AG04449 (cell line): ENCODE data around the gene RUFY3.
"Not testable (repeated sequence)": the region's sequence is repeated elsewhere in the genome, so short reads cannot be mapped to it uniquely, and the experiment has no call there.

Experiments
- CTCF ChIA-PET: fragments of 350-600 bp; formaldehyde crosslinking; extraction: SDS; loops from one replicate; lab custom pipeline; 2021; ENCODE audit warnings: antibody characterized with exemption; lab: Yijun Ruan, JAX
- POLR2A ChIA-PET: fragments of 400-600, 350-600 bp; formaldehyde crosslinking; extraction: SDS; loops from one replicate; lab custom pipeline; 2020; ENCODE audit warnings: antibody characterized with exemption, inconsistent platforms; lab: Yijun Ruan, JAX
- DNase-seq: peaks from one replicate; pipeline ENCODE4 v3.0.0-alpha.2; 2010; ENCODE audit warnings: low read depth, low spot score
- H3K4me3 ChIP-seq: 2 replicates; pipeline ENCODE4 v1.5.1; 2011; ENCODE audit warnings: low read depth, mild to moderate bottlenecking, control low read depth, low read length
- TF ChIP-seq, protein P1 (sequence below): IDR thresholded peaks from one replicate; pipeline ENCODE4 v1.5.1; 2011; ENCODE audit warnings: mild to moderate bottlenecking, moderate library complexity, low read length, control low read depth, inconsistent platforms; ENCODE audit not compliant: insufficient read depth; ENCODE audit errors: missing control alignments

Gene RUFY3

DNA sequence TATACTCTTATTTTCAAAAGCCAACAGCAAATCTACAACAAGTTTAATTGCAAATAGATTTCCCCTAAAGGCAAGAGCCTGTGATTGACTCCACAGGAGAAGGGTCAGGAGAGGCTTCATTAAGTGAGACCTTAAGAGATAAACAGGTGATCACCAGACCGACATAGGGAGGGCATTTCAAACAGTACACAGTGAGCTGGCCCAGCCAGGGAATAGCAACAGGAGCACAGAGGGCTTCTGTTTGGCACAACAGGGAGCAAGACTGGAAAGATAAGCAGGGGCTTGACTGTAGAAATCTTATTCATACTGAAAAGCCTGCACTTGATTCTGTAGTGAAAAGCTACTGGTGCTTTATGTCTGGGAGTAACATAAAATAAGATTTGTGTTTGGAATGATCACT lies 3.9 kb downstream of the RUFY3 start:
- no peak for DNase-seq
- CTCF ChIA-PET: no interaction called here
- TF ChIP-seq, protein P1, sequence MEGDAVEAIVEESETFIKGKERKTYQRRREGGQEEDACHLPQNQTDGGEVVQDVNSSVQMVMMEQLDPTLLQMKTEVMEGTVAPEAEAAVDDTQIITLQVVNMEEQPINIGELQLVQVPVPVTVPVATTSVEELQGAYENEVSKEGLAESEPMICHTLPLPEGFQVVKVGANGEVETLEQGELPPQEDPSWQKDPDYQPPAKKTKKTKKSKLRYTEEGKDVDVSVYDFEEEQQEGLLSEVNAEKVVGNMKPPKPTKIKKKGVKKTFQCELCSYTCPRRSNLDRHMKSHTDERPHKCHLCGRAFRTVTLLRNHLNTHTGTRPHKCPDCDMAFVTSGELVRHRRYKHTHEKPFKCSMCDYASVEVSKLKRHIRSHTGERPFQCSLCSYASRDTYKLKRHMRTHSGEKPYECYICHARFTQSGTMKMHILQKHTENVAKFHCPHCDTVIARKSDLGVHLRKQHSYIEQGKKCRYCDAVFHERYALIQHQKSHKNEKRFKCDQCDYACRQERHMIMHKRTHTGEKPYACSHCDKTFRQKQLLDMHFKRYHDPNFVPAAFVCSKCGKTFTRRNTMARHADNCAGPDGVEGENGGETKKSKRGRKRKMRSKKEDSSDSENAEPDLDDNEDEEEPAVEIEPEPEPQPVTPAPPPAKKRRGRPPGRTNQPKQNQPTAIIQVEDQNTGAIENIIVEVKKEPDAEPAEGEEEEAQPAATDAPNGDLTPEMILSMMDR: no peak
- POLR2A ChIA-PET: no interaction called here
- no peak overlapping the region for H3K4me3 ChIP-seq

DNA sequence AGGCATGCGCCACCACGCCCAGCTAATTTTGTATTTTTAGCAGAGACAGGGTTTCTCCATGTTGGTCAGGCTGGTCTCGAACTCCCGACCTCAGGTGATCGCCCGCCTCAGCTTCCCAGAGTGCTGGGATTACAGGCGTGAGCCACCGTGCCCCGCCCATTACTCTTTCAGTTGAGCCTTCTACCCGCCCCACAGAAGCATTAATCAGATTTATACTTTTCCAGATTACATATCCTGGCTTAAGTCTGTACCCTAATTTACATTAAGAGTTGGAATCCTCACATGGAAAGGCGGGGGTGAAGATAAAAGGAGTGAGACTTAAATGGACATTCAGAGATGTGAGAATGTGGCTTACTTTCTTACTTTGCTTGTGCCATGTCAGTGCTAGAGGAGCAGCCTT lies 4.8 kb downstream of the RUFY3 start:
- H3K4me3 ChIP-seq, CTCF ChIA-PET, DNase-seq: not testable (repeated sequence)
- POLR2A ChIA-PET: interaction anchor here (0.7 kb wide), 1 partner anchor 8 kb away, joined by 3 read pairs; no protein-coding TSS in a partner anchor

DNA sequence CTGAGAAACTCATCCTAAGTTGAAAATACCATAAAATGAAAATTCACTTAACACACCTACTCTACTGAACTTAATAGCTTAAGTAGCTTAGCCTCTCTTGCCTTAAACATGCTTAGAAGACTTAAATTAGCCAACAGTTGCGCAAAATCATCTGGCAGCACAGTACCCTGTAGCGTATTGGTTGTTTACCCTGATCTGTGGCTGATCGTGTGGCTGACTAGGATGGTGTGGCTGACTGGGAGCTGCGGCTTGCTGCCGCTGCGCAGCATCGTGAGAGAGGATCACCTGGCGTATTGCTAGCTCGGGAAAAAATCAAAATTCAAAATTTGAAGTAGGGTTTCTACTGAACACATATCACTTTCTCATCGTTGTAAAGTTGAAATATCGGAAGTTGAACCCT lies 6.3 kb downstream of the RUFY3 start:
- ChIA-PET CTCF (interaction anchor here (1.1 to 2.7 kb wide), 4 partner anchors 9 to 76 kb away, joined by 3 to 6 read pairs (median 4); no protein-coding TSS in a partner anchor), POLR2A (no interaction called here)
- TF ChIP-seq, protein P1: no peak
- DNase-seq: no peak
- H3K4me3 ChIP-seq: no peak overlapping the region

DNA sequence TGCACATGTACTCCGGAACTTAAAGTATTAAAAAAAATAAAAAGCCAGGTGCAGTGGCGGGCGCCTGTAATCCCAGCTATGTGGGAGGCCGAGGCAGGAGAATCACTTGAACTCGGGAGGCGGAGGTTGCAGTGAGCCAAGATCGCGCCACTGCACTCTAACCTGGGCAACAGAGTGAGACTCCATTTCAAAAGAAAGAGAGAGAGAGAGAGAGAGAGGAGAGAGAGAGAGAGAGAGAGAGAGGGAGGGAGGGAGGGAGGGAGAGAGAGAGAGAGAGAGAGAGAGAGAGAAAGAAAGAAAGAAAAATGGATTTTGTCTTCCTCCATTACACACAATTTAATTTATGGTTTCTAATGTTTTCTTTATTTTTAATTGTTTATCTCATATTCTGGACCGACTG lies 11.1 kb downstream of the RUFY3 start:
- POLR2A ChIA-PET, H3K4me3 ChIP-seq, DNase-seq: not testable (repeated sequence)
- CTCF ChIA-PET: interaction anchor here (1.6 kb wide), 1 partner anchor 9 kb away, joined by 9 read pairs; no protein-coding TSS in a partner anchor

DNA sequence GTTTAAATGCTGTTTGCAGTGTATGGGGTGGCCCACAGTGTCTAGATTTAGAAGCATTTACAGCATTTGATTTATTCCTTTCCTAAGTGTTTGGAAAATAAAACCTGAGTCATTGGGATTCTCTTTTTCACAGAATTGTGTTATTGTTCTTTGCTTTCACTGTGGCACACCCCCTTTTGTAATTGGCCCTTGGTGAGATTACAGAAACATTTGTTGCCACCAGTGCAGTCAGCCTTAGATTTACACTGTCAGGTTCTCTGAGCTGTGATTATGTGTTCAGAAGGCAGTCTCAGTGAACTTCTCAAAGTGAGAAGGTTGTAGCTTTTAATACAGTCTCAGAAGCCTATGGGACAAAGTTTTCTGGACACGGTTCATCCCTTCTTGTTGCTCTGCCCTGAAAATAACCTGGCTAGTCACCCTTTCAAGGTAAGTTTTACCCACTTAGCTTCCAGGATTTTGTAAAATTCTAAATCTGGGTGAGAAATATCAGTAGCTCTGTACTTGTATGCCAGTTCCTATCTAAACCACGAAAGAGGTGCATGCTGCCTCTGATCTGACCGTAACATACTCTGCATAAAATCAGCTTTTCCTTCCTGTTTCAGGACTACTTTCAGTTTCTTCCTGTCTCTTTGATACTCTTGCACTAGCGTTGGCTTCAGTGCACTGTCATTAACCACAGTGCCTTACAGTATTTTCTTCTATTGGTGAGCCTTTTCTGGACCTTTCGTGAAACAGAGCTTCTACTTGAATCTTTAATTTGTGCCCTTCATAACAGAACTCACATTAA lies 12.6 kb downstream of the RUFY3 start:
- DNase-seq: no peak
- CTCF ChIA-PET: interaction anchor here (0.7 to 2.0 kb wide), 14 partner anchors 10 to 976 kb away, joined by 3 to 12 read pairs (median 4); no protein-coding TSS in a partner anchor
- TF ChIP-seq, protein P1: no peak
- POLR2A ChIA-PET: interaction anchor here (0.7 to 1.2 kb wide), 2 partner anchors 8 to 12 kb away, joined by 3 read pairs; partner anchors contain the start of gene RUFY3
- H3K4me3 ChIP-seq: peak overlapping the region; percentile 37

DNA sequence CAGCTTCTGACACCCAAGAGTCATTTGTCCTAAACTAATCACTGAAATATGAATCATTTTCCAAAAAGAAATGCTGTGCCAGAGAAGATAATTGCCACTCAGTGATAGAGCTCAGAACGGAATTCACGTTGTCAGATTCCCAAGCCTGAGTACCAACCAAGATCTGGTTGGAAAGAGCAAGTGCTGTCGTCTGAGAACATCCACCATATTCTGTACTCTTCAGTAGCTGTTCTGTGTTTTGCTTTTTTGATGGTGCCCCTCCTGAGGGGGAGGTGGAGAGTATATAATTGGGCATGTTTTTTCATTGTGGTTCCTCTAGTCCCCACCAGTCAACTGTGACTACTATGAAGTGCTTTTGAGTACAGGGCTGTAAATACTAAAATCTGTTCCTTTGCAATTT lies 13.2 kb downstream of the RUFY3 start:
- peak overlapping the region; percentile 37 for H3K4me3 ChIP-seq
- ChIA-PET CTCF (interaction anchor here (0.7 to 2.0 kb wide), 12 partner anchors 11 to 975 kb away, joined by 3 to 12 read pairs (median 4); no protein-coding TSS in a partner anchor), POLR2A (interaction anchor here (0.7 to 1.2 kb wide), 2 partner anchors 9 to 13 kb away, joined by 3 read pairs; partner anchors contain the start of gene RUFY3)
- no peak for DNase-seq
- TF ChIP-seq, protein P1: no peak

DNA sequence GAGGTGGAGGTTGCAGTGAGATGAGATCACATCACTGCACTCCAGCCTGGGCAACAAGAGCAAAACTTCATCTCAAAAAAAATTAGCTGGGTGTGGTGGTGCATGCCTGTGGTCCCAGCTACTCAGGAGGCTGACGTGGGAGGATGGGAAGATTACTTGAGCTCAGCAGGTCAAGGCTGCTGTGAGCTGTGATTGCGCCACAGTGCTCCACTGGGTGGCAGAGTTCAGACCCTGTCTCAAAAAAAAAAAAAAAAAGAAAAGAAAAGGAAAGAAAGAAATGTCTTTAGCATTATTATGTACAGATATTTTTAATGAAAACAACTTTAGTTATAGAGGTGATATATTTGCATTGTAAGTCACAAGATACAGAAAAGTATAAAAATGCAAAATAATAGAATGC lies 14.2 kb downstream of the RUFY3 start:
- CTCF ChIA-PET: interaction anchor here (0.8 to 2.0 kb wide), 6 partner anchors 8 to 96 kb away, joined by 3 to 12 read pairs (median 5); no protein-coding TSS in a partner anchor
- DNase-seq, POLR2A ChIA-PET, H3K4me3 ChIP-seq: not testable (repeated sequence)
